ENCODE data around the gene ATP2A3.

The ATP2A3 gene

DNA sequence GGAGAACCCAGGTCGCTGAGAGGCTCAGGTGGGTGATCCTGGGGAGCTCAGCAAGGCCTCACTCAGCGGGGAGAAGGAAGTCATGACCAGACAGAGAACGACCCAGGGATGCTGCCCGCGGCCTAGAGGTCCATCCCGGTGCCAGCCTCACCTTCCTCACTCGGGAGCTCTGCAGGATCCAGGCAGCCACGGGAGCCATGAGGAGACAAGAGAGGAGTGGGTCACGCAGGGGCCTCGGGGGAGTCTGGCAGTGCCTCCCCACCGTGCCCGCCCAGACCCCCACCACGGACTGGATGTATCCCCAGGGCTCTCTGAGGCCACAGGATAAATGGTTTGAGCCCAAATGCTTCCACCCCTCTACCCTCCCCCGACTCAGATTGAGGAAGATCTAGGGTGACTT is 10.7 kb downstream of the ATP2A3 start:
- TF ChIP-seq, protein P1, sequence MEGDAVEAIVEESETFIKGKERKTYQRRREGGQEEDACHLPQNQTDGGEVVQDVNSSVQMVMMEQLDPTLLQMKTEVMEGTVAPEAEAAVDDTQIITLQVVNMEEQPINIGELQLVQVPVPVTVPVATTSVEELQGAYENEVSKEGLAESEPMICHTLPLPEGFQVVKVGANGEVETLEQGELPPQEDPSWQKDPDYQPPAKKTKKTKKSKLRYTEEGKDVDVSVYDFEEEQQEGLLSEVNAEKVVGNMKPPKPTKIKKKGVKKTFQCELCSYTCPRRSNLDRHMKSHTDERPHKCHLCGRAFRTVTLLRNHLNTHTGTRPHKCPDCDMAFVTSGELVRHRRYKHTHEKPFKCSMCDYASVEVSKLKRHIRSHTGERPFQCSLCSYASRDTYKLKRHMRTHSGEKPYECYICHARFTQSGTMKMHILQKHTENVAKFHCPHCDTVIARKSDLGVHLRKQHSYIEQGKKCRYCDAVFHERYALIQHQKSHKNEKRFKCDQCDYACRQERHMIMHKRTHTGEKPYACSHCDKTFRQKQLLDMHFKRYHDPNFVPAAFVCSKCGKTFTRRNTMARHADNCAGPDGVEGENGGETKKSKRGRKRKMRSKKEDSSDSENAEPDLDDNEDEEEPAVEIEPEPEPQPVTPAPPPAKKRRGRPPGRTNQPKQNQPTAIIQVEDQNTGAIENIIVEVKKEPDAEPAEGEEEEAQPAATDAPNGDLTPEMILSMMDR (conservative IDR thresholded peaks at IDR 0.05; ENCODE audit: low read length), result no peak
- no peak for TF ChIP-seq EZH2phosphoT487 (IDR thresholded peaks at IDR 0.05; ENCODE audit: borderline replicate concordance)
- no peak overlapping the region for H3K4me3 ChIP-seq (ENCODE audit: low read length, poor library complexity, severe bottlenecking)
- peaks cover 59% of the 10 kb centered on the region for H3K79me2 ChIP-seq (ENCODE audit: insufficient read depth, low read length)
- no peaks in the 10 kb centered on the region for H3K9me3 ChIP-seq (ENCODE audit: insufficient read depth, low read depth, low read length)
- no peaks in the 10 kb centered on the region for H3K9me2 ChIP-seq (replicated peaks; ENCODE audit: low read depth, low read length)
- H3K27me3 ChIP-seq (ENCODE audit: insufficient read depth, low read length, poor library complexity, severe bottlenecking), result no peaks in the 10 kb centered on the region
- H3F3A ChIP-seq (ENCODE audit: low read depth), result no peaks in the 10 kb centered on the region
- H3K4me2 ChIP-seq (ENCODE audit: low read depth, low read length, poor library complexity, severe bottlenecking), result no peak overlapping the region
- no peak overlapping the region for H2AFZ ChIP-seq (ENCODE audit: low read length)
- no peak overlapping the region for H3K9ac ChIP-seq (ENCODE audit: low read depth, low read length, poor library complexity, severe bottlenecking)
- peaks cover 47% of the 10 kb centered on the region; the same call in 1 of the 2 replicates for H3K36me3 ChIP-seq (ENCODE audit: insufficient read depth, low read length)
- H3K4me1 ChIP-seq (ENCODE audit: insufficient read depth, low read length, poor library complexity, severe bottlenecking), result peaks cover 16% of the 10 kb centered on the region
- peaks cover 55% of the 10 kb centered on the region for H4K20me1 ChIP-seq (ENCODE audit: insufficient read depth, low read length, poor library complexity, severe bottlenecking)

GRCh38 chr17:3952186-3952585 is 12.1 kb downstream of the ATP2A3 start:
- Histone ChIP-seq H3K79me2 (ENCODE audit: insufficient read depth, low read length) (peaks cover 46% of the 10 kb centered on the region), H3K36me3 (ENCODE audit: insufficient read depth, low read length) (peaks cover 49% of the 10 kb centered on the region; the same call in 1 of the 2 replicates), H3K27me3 (ENCODE audit: insufficient read depth, low read length, poor library complexity, severe bottlenecking) (no peaks in the 10 kb centered on the region), H3K9me2 (replicated peaks; ENCODE audit: low read depth, low read length) (no peaks in the 10 kb centered on the region), H3K4me3 (ENCODE audit: low read length, poor library complexity, severe bottlenecking) (no peak overlapping the region), H3K9ac (ENCODE audit: low read depth, low read length, poor library complexity, severe bottlenecking) (no peak overlapping the region), H3K4me2 (ENCODE audit: low read depth, low read length, poor library complexity, severe bottlenecking) (no peak overlapping the region), H4K20me1 (ENCODE audit: insufficient read depth, low read length, poor library complexity, severe bottlenecking) (peaks cover 47% of the 10 kb centered on the region), H2AFZ (ENCODE audit: low read length) (no peak overlapping the region), H3K4me1 (ENCODE audit: insufficient read depth, low read length, poor library complexity, severe bottlenecking) (peaks cover 11% of the 10 kb centered on the region), H3K9me3 (ENCODE audit: insufficient read depth, low read depth, low read length) (no peaks in the 10 kb centered on the region), H3F3A (ENCODE audit: low read depth) (no peaks in the 10 kb centered on the region)
- no peak for TF ChIP-seq EZH2phosphoT487 (IDR thresholded peaks at IDR 0.05; ENCODE audit: borderline replicate concordance)
- TF ChIP-seq, protein P1 (conservative IDR thresholded peaks at IDR 0.05; ENCODE audit: low read length), result no peak

GRCh38 chr17:3951420-3951819 is 12.8 kb downstream of the ATP2A3 start:
- H4K20me1 ChIP-seq (ENCODE audit: insufficient read depth, low read length, poor library complexity, severe bottlenecking), result peaks cover 40% of the 10 kb centered on the region
- peaks cover 38% of the 10 kb centered on the region for H3K79me2 ChIP-seq (ENCODE audit: insufficient read depth, low read length)
- peaks cover 5% of the 10 kb centered on the region for H3K4me1 ChIP-seq (ENCODE audit: insufficient read depth, low read length, poor library complexity, severe bottlenecking)
- H2AFZ ChIP-seq (ENCODE audit: low read length), result no peak overlapping the region
- TF ChIP-seq, protein P1 (conservative IDR thresholded peaks at IDR 0.05; ENCODE audit: low read length), result no peak
- no peak for TF ChIP-seq EZH2phosphoT487 (IDR thresholded peaks at IDR 0.05; ENCODE audit: borderline replicate concordance)
- H3K4me2 ChIP-seq (ENCODE audit: low read depth, low read length, poor library complexity, severe bottlenecking), result no peak overlapping the region
- H3K9me3 ChIP-seq (ENCODE audit: insufficient read depth, low read depth, low read length), result no peaks in the 10 kb centered on the region
- no peaks in the 10 kb centered on the region for H3K27me3 ChIP-seq (ENCODE audit: insufficient read depth, low read length, poor library complexity, severe bottlenecking)
- H3K9me2 ChIP-seq (replicated peaks; ENCODE audit: low read depth, low read length), result no peaks in the 10 kb centered on the region
- no peak overlapping the region for H3K4me3 ChIP-seq (ENCODE audit: low read length, poor library complexity, severe bottlenecking)
- no peak overlapping the region for H3K9ac ChIP-seq (ENCODE audit: low read depth, low read length, poor library complexity, severe bottlenecking)
- H3K36me3 ChIP-seq (ENCODE audit: insufficient read depth, low read length), result peaks cover 49% of the 10 kb centered on the region; the same call in 1 of the 2 replicates
- H3F3A ChIP-seq (ENCODE audit: low read depth), result no peaks in the 10 kb centered on the region
